GM10847 (cell line): ENCODE data around the gene TBCD.

ENCODE experiments used
- POLR2A ChIP-seq: IDR thresholded peaks from 2 replicates; pipeline ENCODE4 v1.6.1; 2011; ENCODE audit not compliant: insufficient read length; ENCODE audit errors: extremely low read depth

The TBCD gene

GRCh38 chr17:82942166-82943130 lies 190.6 kb downstream of the TBCD start:
- no peak for TF ChIP-seq POLR2A

GRCh38 chr17:82943339-82943738 lies 191.5 kb downstream of the TBCD start:
- no peak for TF ChIP-seq POLR2A

- TF ChIP-seq POLR2A, result no peak
Measured at GRCh38 chr17:82943751-82944150, 191.9 kb downstream of the TBCD start.

- TF ChIP-seq POLR2A, result no peak
Measured at GRCh38 chr17:82944990-82945389, 193.1 kb downstream of the TBCD start.

- TF ChIP-seq POLR2A, result no peak
Measured at GRCh38 chr17:82946081-82946480, 194.2 kb downstream of the TBCD start.

GRCh38 chr17:82947051-82947991 lies 195.5 kb downstream of the TBCD start:
- no peak for TF ChIP-seq POLR2A

- no peak for TF ChIP-seq POLR2A
Measured at GRCh38 chr17:82948081-82948511, 196.2 kb downstream of the TBCD start.

GRCh38 chr17:82948957-82949356 lies 197.1 kb downstream of the TBCD start:
- no peak for TF ChIP-seq POLR2A

GRCh38 chr17:82949361-82949760 lies 197.5 kb downstream of the TBCD start:
- no peak for TF ChIP-seq POLR2A

- TF ChIP-seq POLR2A, result no peak
Measured at GRCh38 chr17:82949984-82950383, 198.1 kb downstream of the TBCD start.

GRCh38 chr17:82950525-82951102 lies 198.7 kb downstream of the TBCD start:
- TF ChIP-seq POLR2A, result no peak

- TF ChIP-seq POLR2A, result no peak
Measured at GRCh38 chr17:82952019-82952418, 200.2 kb downstream of the TBCD start.

- no peak for TF ChIP-seq POLR2A
Measured at GRCh38 chr17:82956146-82956725, 204.4 kb downstream of the TBCD start.

- TF ChIP-seq POLR2A, result no peak
Measured at GRCh38 chr17:82956726-82957468, 205.0 kb downstream of the TBCD start.
